Measurements from ENCODE around the gene SLC35F3.

SLC35F3 gene

DNA sequence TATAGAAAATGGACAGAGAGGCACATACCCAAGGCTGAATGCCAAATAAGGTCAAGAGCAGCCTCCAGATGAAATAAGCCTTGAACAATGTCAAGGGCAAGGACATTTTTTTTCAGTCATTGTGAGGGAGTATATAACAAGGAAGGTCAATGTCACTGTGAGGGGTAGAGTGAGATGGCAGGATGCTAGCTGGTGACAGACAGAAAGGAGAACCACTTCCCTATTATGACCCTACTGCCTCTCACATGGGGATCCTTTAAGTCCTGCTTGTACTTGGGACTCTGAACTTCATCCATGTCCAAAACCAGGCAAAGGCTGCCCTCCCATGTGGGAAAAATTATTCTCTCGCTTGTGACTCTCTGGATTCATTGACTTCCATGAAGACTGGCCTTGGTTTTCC lies 349.3 kb downstream of the SLC35F3 start:
- no peaks in the 10 kb centered on the region for H4K20me1 ChIP-seq (ENCODE audit: low read depth, low read length)
- H3K9me3 ChIP-seq (ENCODE audit: insufficient read depth, low read length) = no peaks in the 10 kb centered on the region
- no peaks in the 10 kb centered on the region for H3K36me3 ChIP-seq (ENCODE audit: low read length)
- H3K9ac ChIP-seq (ENCODE audit: low read length) = no peak overlapping the region
- no peak for TF ChIP-seq EZH2phosphoT487 (conservative IDR thresholded peaks at IDR 0.05; ENCODE audit: low read length)
- TF ChIP-seq, protein P1, sequence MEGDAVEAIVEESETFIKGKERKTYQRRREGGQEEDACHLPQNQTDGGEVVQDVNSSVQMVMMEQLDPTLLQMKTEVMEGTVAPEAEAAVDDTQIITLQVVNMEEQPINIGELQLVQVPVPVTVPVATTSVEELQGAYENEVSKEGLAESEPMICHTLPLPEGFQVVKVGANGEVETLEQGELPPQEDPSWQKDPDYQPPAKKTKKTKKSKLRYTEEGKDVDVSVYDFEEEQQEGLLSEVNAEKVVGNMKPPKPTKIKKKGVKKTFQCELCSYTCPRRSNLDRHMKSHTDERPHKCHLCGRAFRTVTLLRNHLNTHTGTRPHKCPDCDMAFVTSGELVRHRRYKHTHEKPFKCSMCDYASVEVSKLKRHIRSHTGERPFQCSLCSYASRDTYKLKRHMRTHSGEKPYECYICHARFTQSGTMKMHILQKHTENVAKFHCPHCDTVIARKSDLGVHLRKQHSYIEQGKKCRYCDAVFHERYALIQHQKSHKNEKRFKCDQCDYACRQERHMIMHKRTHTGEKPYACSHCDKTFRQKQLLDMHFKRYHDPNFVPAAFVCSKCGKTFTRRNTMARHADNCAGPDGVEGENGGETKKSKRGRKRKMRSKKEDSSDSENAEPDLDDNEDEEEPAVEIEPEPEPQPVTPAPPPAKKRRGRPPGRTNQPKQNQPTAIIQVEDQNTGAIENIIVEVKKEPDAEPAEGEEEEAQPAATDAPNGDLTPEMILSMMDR (IDR thresholded peaks at IDR 0.05; ENCODE audit: insufficient read depth, low read length, poor library complexity, severe bottlenecking) = no peak
- no peak overlapping the region for H3K4me2 ChIP-seq (ENCODE audit: low read depth, low read length, poor library complexity, severe bottlenecking)
- H3K4me3 ChIP-seq (ENCODE audit: insufficient read depth, low read length, poor library complexity, severe bottlenecking) = no peak overlapping the region
- H3K79me2 ChIP-seq (ENCODE audit: insufficient read depth, low read length) = no peaks in the 10 kb centered on the region
- no peaks in the 10 kb centered on the region for H3F3A ChIP-seq (ENCODE audit: insufficient read depth)
- no peaks in the 10 kb centered on the region for H3K27me3 ChIP-seq (ENCODE audit: low read length)
- no peak overlapping the region for H2AFZ ChIP-seq (ENCODE audit: low read depth, low read length, severe bottlenecking)
- H3K9me2 ChIP-seq (replicated peaks; ENCODE audit: insufficient read depth, low read length) = no peaks in the 10 kb centered on the region
- H3K27ac ChIP-seq (ENCODE audit: low read depth, low read length) = no peak overlapping the region

DNA sequence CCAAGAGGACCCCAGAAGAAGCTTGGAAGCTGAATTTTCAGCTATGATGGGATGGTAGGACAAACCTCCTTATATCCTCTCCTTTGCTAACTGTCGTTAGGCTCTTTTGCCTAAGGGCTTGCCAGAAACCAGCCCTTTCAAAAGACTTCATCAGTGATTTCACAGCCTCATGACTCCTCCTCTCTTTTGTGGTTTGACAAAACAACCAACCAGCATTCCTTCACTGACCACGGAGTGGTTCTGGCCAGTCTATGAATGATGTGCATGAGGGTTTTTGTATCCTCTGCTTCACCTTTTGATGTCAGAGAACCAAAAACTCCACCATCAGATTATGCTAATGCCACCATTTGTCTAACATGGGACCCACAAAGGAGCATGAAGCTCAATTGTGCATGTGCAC lies 351.9 kb downstream of the SLC35F3 start:
- no peak overlapping the region for H3K4me2 ChIP-seq (ENCODE audit: low read depth, low read length, poor library complexity, severe bottlenecking)
- H2AFZ ChIP-seq (ENCODE audit: low read depth, low read length, severe bottlenecking) = no peak overlapping the region
- TF ChIP-seq EZH2phosphoT487 (conservative IDR thresholded peaks at IDR 0.05; ENCODE audit: low read length) = no peak
- TF ChIP-seq, protein P1 (IDR thresholded peaks at IDR 0.05; ENCODE audit: insufficient read depth, low read length, poor library complexity, severe bottlenecking) = no peak
- H3K9me2 ChIP-seq (replicated peaks; ENCODE audit: insufficient read depth, low read length) = no peaks in the 10 kb centered on the region
- H4K20me1 ChIP-seq (ENCODE audit: low read depth, low read length) = no peaks in the 10 kb centered on the region
- H3K9me3 ChIP-seq (ENCODE audit: insufficient read depth, low read length) = no peaks in the 10 kb centered on the region
- no peaks in the 10 kb centered on the region for H3K27me3 ChIP-seq (ENCODE audit: low read length)
- no peaks in the 10 kb centered on the region for H3F3A ChIP-seq (ENCODE audit: insufficient read depth)
- no peaks in the 10 kb centered on the region for H3K79me2 ChIP-seq (ENCODE audit: insufficient read depth, low read length)
- H3K9ac ChIP-seq (ENCODE audit: low read length) = no peak overlapping the region
- no peak overlapping the region for H3K27ac ChIP-seq (ENCODE audit: low read depth, low read length)
- H3K4me3 ChIP-seq (ENCODE audit: insufficient read depth, low read length, poor library complexity, severe bottlenecking) = no peak overlapping the region
- H3K36me3 ChIP-seq (ENCODE audit: low read length) = no peaks in the 10 kb centered on the region

DNA sequence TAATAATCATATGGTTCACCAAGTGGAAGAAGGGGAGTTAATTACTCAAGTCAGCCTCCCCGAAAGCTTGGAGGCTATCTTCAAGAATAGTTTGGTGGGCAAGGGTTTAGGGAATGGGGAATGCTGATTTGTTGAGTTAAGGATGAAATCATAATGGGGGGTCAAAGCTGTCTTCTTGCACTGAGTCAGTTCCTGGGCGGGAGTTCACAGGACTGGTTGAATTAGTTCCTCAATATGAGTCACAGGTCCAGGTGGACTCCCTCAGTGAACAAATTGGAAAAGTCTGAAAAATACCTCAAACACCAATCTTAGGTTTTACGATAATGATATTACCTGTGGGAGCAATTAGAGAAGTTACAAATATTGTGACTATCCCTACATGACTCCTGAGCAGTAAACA lies 353.6 kb downstream of the SLC35F3 start:
- no peak overlapping the region for H3K4me2 ChIP-seq (ENCODE audit: low read depth, low read length, poor library complexity, severe bottlenecking)
- no peaks in the 10 kb centered on the region for H4K20me1 ChIP-seq (ENCODE audit: low read depth, low read length)
- no peaks in the 10 kb centered on the region for H3K36me3 ChIP-seq (ENCODE audit: low read length)
- H3F3A ChIP-seq (ENCODE audit: insufficient read depth) = no peaks in the 10 kb centered on the region
- TF ChIP-seq, protein P1 (IDR thresholded peaks at IDR 0.05; ENCODE audit: insufficient read depth, low read length, poor library complexity, severe bottlenecking) = no peak
- TF ChIP-seq EZH2phosphoT487 (conservative IDR thresholded peaks at IDR 0.05; ENCODE audit: low read length) = no peak
- no peaks in the 10 kb centered on the region for H3K79me2 ChIP-seq (ENCODE audit: insufficient read depth, low read length)
- no peak overlapping the region for H3K27ac ChIP-seq (ENCODE audit: low read depth, low read length)
- no peaks in the 10 kb centered on the region for H3K9me3 ChIP-seq (ENCODE audit: insufficient read depth, low read length)
- no peaks in the 10 kb centered on the region for H3K27me3 ChIP-seq (ENCODE audit: low read length)
- no peaks in the 10 kb centered on the region for H3K9me2 ChIP-seq (replicated peaks; ENCODE audit: insufficient read depth, low read length)
- no peak overlapping the region for H3K4me3 ChIP-seq (ENCODE audit: insufficient read depth, low read length, poor library complexity, severe bottlenecking)
- H2AFZ ChIP-seq (ENCODE audit: low read depth, low read length, severe bottlenecking) = no peak overlapping the region
- no peak overlapping the region for H3K9ac ChIP-seq (ENCODE audit: low read length)
